ES-I3 (cell line): ENCODE results near the gene PAN3.

Experiments
- H3K36me3 ChIP-seq: 2 replicates; pipeline ENCODE4 v1.6.1; 2013; ENCODE audit warnings: mild to moderate bottlenecking, low read length, control low read depth, moderate library complexity; ENCODE audit not compliant: insufficient read depth
- H3K4me1 ChIP-seq: 2 replicates; pipeline ENCODE4 v1.6.1; 2013; ENCODE audit warnings: mild to moderate bottlenecking, control low read depth, low read length; ENCODE audit not compliant: insufficient read depth
- H3K9ac ChIP-seq: 2 replicates; pipeline ENCODE4 v1.6.1; 2013; ENCODE audit warnings: low read depth, mild to moderate bottlenecking, low read length, moderate library complexity
- H3K9me3 ChIP-seq: 2 replicates; pipeline ENCODE4 v1.6.1; 2013; ENCODE audit warnings: mild to moderate bottlenecking, low read length, moderate library complexity; ENCODE audit not compliant: control insufficient read depth, insufficient read depth

The PAN3 gene

DNA sequence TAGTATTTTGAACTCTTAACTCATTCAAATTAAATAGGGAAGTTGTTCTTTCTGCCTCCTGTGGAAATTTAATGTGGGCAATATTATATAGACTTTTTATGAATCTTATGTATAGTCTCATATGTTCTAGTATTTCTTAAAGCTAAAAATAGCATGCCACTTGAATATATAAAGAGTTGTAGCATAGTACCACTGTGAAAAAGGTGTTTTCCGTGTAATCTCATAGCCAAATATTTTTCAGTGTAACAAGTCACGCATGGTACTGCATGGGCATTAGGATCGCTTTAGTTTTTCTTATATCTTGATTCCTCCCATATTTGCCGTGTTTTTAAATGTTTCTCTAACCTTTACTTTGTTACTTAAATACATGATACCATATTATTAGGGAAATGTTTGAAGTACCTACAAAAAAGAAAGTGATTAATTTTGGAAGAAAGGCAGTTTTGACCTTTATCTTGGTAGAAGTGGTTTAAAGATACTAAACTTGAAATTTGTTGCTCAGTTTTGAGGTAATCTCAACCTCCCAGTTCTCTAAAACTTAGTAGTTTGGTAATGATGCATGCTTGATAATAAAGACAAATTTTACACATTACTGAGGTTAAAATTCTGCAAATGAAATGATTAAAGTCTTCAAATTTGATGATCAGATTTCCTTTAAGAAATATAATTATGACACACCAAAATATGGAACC, 81.2 kb downstream of the PAN3 start:
- H3K9me3 ChIP-seq: no peaks in the 10 kb centered on the region
- H3K36me3 ChIP-seq: no peaks in the 10 kb centered on the region
- H3K9ac ChIP-seq: no peak overlapping the region
- H3K4me1 ChIP-seq: no peaks in the 10 kb centered on the region

DNA sequence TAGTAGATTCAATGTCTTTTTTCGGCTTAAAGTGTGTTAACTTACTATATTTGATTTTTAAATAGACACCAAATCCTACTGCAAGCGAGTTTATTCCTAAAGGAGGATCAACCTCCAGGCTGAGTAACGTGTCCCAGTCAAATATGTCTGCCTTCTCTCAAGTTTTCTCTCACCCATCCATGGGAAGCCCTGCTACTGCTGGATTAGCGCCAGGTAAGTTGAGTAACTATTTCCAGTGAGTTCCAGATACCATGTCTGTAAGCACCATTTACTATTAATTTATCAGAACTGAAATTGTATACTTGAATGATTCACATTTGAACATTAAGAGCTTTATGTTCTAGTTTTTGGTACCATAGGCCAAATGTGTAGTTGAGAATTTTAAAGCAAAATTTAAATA, 81.8 kb downstream of the PAN3 start:
- H3K36me3 ChIP-seq: no peaks in the 10 kb centered on the region
- no peak overlapping the region for H3K9ac ChIP-seq
- no peaks in the 10 kb centered on the region for H3K9me3 ChIP-seq
- no peaks in the 10 kb centered on the region for H3K4me1 ChIP-seq

DNA sequence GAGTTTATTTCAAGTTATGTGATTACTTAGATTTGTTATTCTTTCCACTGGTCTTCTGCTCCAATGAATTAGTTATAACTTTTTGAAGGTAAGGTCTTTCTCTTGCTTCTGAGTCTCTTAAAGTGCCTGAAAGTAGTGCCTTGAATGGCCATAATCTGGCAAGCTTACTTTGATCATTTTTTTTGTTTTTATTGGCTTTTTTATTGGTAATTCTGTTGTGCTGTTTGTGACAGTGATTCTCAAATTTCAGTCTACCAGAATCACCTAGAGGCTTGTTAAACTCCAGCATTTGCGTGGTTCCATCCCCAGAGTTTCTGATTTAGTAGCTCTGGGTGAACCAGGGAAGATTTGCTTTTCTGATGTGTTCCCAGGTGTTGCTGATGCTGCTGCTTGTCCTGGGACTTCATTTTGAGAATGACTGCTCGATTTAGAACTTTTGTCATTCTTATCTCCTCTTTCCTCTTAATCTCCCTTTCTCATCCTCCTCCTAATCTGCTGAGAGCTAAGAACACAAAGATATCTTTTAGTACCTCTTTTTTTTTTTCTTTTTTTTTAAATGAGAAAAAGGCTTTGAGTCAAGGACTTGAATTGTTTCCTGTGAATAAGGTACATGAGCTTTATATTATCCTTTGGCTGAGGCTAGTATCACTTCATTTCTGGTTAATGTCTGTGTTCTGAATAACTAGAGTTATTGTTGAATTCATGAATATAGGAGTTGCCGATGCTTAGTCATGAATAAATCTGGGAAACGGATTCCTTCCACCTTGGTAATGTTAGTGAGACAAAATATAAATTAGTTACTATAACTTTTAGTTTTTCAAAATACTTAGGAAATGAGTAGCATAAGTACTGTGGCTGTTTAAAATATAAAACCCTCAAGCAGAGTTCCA, 91.4 kb downstream of the PAN3 start:
- Histone ChIP-seq H3K9me3 (no peaks in the 10 kb centered on the region), H3K4me1 (no peaks in the 10 kb centered on the region), H3K36me3 (no peaks in the 10 kb centered on the region), H3K9ac (no peak overlapping the region)

DNA sequence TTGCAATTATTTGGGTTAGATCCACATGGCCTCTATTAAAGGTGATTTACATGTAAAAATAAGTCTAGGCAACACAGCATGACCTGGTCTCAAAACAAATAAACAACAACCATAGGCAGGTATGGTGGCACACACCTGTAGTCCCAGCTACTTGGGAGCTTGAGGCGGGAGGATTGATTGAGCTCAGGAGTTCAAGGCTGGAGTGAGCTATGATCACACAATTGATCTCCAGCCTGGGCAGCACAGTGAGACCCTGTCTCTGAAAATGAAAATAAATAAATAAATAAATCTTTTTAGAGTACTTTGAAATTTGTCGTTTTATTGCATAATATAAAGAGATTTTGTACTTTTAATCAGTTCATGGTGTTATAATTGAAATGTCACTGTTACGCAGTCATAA, 93.3 kb downstream of the PAN3 start:
- Histone ChIP-seq H3K36me3 (no peaks in the 10 kb centered on the region), H3K4me1 (no peaks in the 10 kb centered on the region; the same call in 1 of the 2 replicates), H3K9ac (no peak overlapping the region), H3K9me3 (no peaks in the 10 kb centered on the region)

DNA sequence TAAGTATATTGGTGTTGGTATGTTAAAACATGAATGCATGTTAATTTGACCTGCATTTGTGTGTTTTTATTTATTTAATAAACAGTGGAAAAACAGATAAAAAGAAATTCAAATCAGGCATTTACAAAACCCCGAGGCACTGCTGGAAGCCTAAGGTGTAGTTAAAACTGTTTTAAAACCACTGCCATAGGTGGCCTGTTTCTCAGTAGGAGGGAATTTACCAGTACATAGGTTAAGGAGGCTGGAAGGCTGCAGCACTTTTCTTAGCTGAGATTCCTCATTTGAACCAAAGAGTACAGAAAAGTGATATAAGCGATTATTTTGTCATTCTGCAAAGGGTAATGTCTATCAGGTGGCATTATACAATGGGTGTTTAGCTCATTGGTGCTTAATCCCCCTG, 99.6 kb downstream of the PAN3 start:
- Histone ChIP-seq H3K9ac (no peak overlapping the region), H3K36me3 (no peaks in the 10 kb centered on the region), H3K9me3 (no peaks in the 10 kb centered on the region), H3K4me1 (peaks cover 18% of the 10 kb centered on the region; the same call in 1 of the 2 replicates)

DNA sequence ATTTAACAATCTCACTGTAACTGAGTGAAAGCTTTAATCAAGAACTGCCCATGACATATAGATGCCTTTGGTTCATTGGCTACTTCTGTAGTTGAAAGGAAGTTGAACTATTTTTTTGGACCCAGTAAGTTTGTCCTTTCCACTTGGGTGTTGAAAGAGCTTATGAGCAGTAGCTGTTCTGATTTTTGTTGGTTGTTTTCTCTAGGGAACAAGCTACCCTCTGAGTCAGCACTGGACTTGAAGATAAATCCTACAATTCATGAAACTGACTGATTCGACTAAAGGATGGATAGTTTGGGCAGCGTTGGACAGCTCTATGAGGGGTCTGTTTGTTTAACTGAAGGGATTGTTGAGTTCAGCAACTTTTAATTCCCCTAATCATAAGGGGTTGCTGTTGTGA, 101.0 kb downstream of the PAN3 start:
- no peak overlapping the region for H3K9ac ChIP-seq
- H3K4me1 ChIP-seq: peaks cover 18% of the 10 kb centered on the region; the same call in 1 of the 2 replicates
- no peaks in the 10 kb centered on the region for H3K36me3 ChIP-seq
- H3K9me3 ChIP-seq: no peaks in the 10 kb centered on the region

DNA sequence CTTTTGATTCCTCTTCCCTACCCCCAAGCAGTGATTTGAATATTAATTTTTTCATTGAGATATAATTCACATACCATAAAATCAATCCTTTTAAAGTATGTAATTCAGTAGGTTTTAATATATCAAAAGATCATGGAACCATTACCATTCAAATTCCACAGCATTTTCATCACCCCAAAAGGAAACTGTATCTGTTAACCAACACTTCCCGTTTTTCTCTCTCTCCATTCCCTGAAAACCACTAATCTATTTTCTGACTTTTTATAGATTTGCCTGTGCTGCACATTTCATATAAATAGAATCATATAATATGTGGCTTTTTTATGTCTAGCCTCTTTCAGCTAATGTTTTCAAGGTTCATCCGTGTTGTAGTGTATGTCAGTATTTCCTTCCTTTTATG, 107.1 kb downstream of the PAN3 start:
- H3K36me3 ChIP-seq: no peaks in the 10 kb centered on the region
- no peak overlapping the region for H3K9ac ChIP-seq

DNA sequence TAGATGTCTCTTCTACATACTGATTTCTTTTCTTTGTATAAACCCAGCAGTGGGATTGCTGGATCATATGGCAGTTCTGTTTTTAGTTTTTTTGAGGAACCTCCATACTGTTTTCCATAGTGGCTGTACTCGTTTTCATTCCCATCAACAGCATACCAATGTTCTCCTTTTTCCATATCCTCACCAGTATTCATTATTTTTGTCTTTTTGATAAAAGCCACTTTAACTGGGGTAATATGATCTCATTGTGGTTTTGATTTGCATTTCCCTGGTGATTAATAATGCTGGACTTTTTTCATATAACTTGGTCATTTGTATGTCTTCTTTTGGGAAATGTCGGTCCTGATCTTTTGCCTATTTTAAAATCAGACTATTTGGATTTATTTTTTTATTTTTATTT, 108.5 kb downstream of the PAN3 start:
- H3K9me3 ChIP-seq: peaks cover 3% of the 10 kb centered on the region; the same call in 1 of the 2 replicates
- peaks cover 5% of the 10 kb centered on the region; the same call in 1 of the 2 replicates for H3K36me3 ChIP-seq
- H3K4me1 ChIP-seq: no peaks in the 10 kb centered on the region
- H3K9ac ChIP-seq: no peak overlapping the region

More for the DNA sequence above, 107.1 kb downstream of the PAN3 start:
- H3K4me1 ChIP-seq: no peaks in the 10 kb centered on the region
- H3K9me3 ChIP-seq: peaks cover 3% of the 10 kb centered on the region; the same call in 1 of the 2 replicates

DNA sequence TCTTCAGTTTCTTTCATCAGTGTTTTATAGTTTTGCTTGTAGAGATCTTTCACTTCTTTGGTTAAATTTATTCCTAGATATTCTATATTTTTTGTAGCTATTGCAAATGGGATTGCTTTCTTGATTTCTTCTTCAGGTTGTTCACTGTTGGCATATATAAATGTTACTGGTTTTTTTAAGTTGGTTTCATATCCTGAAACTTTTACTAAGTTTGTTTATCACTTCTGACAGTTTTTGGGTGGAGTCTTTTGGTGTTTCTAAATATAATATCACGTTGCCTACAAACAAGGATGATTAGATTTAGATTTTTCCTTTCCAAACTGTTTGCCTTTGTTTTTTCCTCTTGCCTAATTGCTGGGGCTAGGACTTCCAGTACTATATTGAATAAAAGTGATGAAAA, 109.7 kb downstream of the PAN3 start:
- no peaks in the 10 kb centered on the region for H3K4me1 ChIP-seq
- no peak overlapping the region for H3K9ac ChIP-seq
- H3K36me3 ChIP-seq: peaks cover 5% of the 10 kb centered on the region; the same call in 1 of the 2 replicates

DNA sequence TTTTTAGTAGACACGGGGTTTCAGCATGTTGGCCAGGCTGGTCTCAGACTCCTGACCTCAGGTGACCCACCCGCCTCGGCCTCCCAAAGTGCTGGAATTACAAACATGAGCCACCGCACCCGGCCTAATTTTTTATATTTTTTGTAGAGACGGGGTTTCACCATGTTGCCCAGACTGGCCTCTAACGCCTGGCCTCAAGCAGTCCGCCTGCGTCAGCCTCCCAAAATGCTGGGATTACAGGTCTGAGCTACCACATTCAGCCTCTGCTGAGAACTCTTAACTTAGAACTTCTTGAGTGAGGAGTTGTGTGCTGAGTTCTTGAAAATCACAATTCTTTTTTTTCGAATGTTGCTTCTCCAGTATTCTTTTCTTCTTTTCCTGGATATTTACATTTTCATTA, 112.2 kb downstream of the PAN3 start:
- H3K4me1 ChIP-seq: no peaks in the 10 kb centered on the region
- peaks cover 5% of the 10 kb centered on the region; the same call in 1 of the 2 replicates for H3K36me3 ChIP-seq
- no peak overlapping the region for H3K9ac ChIP-seq
- peaks cover 3% of the 10 kb centered on the region; the same call in 1 of the 2 replicates for H3K9me3 ChIP-seq

More for the DNA sequence above, 109.7 kb downstream of the PAN3 start:
- peaks cover 3% of the 10 kb centered on the region; the same call in 1 of the 2 replicates for H3K9me3 ChIP-seq

DNA sequence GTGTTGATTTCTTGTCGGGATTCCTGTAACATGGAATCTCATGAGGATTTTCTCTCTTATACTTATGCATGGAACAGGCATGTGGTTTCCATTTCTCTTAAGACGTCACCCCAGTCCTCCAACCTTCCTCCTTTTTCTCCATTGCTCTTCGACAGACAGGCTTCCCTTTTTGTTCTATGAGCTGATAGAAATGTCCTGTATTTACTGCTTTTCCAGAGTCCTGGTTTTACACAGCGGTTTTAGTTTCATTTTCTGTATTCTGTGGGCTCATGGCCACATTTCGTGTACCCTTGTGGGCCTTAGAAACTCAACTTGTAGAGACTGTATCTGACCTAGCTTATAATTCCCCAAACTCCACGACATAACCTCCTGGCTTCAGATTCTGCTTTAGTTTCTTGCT, 113.1 kb downstream of the PAN3 start:
- Histone ChIP-seq H3K36me3 (peaks cover 5% of the 10 kb centered on the region; the same call in 1 of the 2 replicates), H3K9ac (no peak overlapping the region), H3K4me1 (no peaks in the 10 kb centered on the region), H3K9me3 (peaks cover 3% of the 10 kb centered on the region; the same call in 1 of the 2 replicates)

DNA sequence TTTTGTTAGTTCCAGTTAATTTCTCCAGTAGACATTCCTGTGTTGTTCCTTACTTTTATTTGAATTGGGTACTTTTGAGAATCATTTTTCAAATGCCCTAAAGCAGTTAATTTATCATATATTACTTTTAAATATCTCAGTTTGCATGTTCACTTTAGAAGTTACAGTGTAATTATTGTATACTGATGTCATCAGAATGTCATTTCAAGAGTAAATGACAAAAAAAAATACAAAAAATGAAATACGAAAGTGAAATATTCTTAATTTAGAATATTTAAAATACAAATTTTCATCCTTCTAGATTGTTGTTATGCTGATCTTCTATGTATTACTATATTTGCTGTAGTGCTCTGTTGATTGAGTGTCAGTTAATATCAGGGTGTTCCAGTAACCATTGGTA, 114.2 kb downstream of the PAN3 start:
- Histone ChIP-seq H3K4me1 (no peaks in the 10 kb centered on the region), H3K36me3 (peaks cover 9% of the 10 kb centered on the region), H3K9ac (no peak overlapping the region), H3K9me3 (peaks cover 1% of the 10 kb centered on the region; the same call in 1 of the 2 replicates)

DNA sequence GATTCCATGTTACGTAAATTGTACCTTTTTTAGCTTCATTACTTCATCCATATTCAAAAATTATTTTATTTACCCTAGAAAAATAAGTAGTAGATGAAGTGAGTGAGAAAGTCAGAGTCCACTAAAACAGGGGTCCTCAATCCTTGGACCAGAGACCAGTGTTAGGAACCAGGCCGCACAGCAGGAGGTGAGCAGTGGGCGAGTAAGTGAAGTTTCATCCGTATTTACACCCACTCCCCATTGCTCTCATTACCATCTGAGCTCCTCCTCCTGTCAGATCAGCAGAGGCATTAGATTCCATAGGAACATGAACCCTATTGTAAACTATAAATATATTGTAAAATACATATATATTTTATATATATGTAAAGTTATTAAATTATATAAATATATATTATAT, 119.0 kb downstream of the PAN3 start:
- Histone ChIP-seq H3K36me3 (peaks cover 7% of the 10 kb centered on the region; the same call in 1 of the 2 replicates), H3K9ac (no peak overlapping the region), H3K9me3 (no peaks in the 10 kb centered on the region), H3K4me1 (no peaks in the 10 kb centered on the region)

DNA sequence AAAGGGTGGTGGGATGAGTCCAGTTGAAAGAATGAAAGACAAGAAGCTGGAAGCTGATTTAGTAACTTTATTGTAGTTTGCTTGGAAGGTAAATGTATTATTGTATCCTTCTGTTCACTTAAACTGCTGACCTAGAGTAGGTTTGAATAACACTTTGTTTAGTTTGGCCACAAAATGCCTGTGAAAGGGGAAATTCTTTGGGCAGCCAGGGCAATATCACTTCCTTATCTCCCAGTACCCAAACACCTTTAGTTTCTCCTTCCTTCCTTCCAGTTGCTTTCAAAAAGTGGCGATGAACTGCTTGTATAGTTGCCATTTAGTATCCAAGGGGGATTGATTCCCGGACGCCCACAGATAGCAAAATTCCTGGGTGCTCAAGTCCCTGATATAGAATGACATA, 120.1 kb downstream of the PAN3 start:
- no peak overlapping the region for H3K9ac ChIP-seq
- H3K36me3 ChIP-seq: peaks cover 7% of the 10 kb centered on the region; the same call in 1 of the 2 replicates
- H3K9me3 ChIP-seq: no peaks in the 10 kb centered on the region
- H3K4me1 ChIP-seq: no peaks in the 10 kb centered on the region
